Measurements from ENCODE around the gene BOC. TPM values are rescaled to one million over a fixed set of nuclear protein-coding genes. Genes with fewer than 3 reads are reported as not detected.

BOC gene
- total RNA-seq, 1 donor from 2014 or later, result 4.7 TPM

GRCh38 chr3:113238503-113238902 lies 27.1 kb downstream of the BOC start:
- Histone ChIP-seq H3K4me3 (ENCODE audit: low read depth, low read length) (no peak overlapping the region), H3K27me3 (ENCODE audit: control insufficient read depth, insufficient read depth, low read length) (no peaks in the 10 kb centered on the region), H3K36me3 (ENCODE audit: control insufficient read depth, insufficient read depth, low read length) (no peaks in the 10 kb centered on the region)
- TF ChIP-seq, protein P1, sequence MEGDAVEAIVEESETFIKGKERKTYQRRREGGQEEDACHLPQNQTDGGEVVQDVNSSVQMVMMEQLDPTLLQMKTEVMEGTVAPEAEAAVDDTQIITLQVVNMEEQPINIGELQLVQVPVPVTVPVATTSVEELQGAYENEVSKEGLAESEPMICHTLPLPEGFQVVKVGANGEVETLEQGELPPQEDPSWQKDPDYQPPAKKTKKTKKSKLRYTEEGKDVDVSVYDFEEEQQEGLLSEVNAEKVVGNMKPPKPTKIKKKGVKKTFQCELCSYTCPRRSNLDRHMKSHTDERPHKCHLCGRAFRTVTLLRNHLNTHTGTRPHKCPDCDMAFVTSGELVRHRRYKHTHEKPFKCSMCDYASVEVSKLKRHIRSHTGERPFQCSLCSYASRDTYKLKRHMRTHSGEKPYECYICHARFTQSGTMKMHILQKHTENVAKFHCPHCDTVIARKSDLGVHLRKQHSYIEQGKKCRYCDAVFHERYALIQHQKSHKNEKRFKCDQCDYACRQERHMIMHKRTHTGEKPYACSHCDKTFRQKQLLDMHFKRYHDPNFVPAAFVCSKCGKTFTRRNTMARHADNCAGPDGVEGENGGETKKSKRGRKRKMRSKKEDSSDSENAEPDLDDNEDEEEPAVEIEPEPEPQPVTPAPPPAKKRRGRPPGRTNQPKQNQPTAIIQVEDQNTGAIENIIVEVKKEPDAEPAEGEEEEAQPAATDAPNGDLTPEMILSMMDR (IDR thresholded peaks at IDR 0.05; ENCODE audit: insufficient read depth, low read length, poor library complexity, severe bottlenecking), result no peak
- no peak for DNase-seq (ENCODE audit: low read depth)

DNA sequence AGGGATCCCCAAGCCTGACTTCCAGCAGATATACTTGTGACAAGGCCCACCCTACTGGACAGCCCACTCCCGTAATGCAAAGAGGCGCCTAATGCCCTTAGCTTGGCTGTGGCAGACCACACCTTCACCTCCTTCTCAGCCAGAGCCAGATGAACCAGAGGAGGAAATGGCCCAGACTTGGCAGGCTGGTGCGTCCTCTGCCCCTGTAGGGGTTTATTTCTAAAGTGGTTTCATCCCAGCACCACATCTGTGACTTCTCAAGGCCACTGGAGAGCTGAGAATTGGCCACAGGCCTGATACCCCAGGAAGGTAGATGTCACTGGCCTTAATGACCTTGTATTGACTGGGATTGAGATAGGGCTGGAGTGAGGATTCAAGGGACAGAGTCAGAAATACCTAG lies 29.5 kb downstream of the BOC start:
- H3K36me3 ChIP-seq (ENCODE audit: control insufficient read depth, insufficient read depth, low read length), result no peaks in the 10 kb centered on the region
- no peak for DNase-seq (ENCODE audit: low read depth)
- H3K27me3 ChIP-seq (ENCODE audit: control insufficient read depth, insufficient read depth, low read length), result no peaks in the 10 kb centered on the region
- H3K4me3 ChIP-seq (ENCODE audit: low read depth, low read length), result no peak overlapping the region
- TF ChIP-seq, protein P1 (IDR thresholded peaks at IDR 0.05; ENCODE audit: insufficient read depth, low read length, poor library complexity, severe bottlenecking), result no peak

DNA sequence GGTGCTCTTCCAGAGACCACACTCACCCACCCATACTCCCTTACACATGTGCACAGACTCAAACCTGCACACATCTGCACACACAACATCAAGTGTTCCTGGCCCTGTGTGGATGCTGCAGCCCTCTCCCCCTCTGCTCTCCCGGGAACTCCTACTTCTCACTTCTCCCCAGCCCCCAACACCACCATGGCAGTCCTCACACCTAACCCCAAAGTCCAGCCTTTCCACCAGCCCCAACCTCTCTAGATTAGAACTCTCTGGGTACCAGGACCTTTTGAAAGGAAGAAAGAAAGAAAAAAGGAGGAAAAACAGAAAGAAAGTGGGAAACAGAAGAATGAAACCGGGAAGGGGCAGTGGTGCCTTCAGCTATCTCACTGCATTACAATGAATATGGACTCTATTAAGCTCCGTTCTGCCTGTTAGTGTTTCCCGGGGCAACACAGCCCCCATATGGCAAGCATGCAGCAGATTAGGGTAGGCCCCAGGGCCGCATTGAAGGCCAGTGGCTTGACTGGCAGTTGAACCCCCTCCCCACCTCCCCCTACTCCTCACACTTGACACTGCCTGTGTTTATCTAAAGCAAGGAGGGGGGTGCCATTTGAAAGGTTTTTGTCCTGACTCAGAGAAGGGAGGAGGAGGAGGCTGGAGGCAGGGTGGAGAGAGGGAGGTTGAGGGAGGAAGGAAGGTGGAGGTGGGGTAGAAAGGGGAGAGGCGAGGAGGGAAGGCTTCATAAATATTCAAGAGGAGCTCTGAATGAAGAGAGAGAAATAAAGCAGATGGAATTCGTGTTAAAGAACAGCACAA lies 30.1 kb downstream of the BOC start:
- no peak for DNase-seq (ENCODE audit: low read depth)
- H3K36me3 ChIP-seq (ENCODE audit: control insufficient read depth, insufficient read depth, low read length), result no peaks in the 10 kb centered on the region
- TF ChIP-seq, protein P1 (IDR thresholded peaks at IDR 0.05; ENCODE audit: insufficient read depth, low read length, poor library complexity, severe bottlenecking), result no peak
- H3K4me3 ChIP-seq (ENCODE audit: low read depth, low read length), result no peak overlapping the region
- H3K27me3 ChIP-seq (ENCODE audit: control insufficient read depth, insufficient read depth, low read length), result no peaks in the 10 kb centered on the region

- TF ChIP-seq, protein P1 (IDR thresholded peaks at IDR 0.05; ENCODE audit: insufficient read depth, low read length, poor library complexity, severe bottlenecking), result no peak
- Histone ChIP-seq H3K4me3 (ENCODE audit: low read depth, low read length) (no peak overlapping the region), H3K36me3 (ENCODE audit: control insufficient read depth, insufficient read depth, low read length) (no peaks in the 10 kb centered on the region), H3K27me3 (ENCODE audit: control insufficient read depth, insufficient read depth, low read length) (no peaks in the 10 kb centered on the region)
- no peak for DNase-seq (ENCODE audit: low read depth)
Measured at GRCh38 chr3:113242096-113242581, 30.8 kb downstream of the BOC start.

GRCh38 chr3:113243071-113243470 lies 31.7 kb downstream of the BOC start:
- TF ChIP-seq, protein P1 (IDR thresholded peaks at IDR 0.05; ENCODE audit: insufficient read depth, low read length, poor library complexity, severe bottlenecking), result no peak
- no peak overlapping the region for H3K4me3 ChIP-seq (ENCODE audit: low read depth, low read length)
- no peaks in the 10 kb centered on the region for H3K36me3 ChIP-seq (ENCODE audit: control insufficient read depth, insufficient read depth, low read length)
- no peaks in the 10 kb centered on the region for H3K27me3 ChIP-seq (ENCODE audit: control insufficient read depth, insufficient read depth, low read length)
- DNase-seq (ENCODE audit: low read depth), result no peak

DNA sequence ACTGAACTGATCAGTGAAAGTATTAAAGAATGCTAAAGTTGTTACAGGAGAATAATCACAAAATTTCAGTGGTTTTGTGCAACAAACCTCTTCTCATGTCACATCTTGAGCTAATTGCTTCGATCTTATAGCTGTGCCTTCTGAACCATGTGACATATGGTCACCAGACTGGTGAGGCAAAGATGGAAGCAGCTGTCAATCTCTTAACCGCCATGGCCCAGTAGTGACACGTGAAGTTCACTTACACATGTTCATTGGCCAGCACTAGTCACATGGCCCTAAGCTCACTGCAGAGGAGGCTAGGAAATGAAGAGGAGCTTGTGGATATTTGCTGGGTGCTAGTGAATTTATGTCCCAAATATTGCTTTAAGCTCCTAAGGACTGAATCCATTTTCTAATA lies 32.5 kb downstream of the BOC start:
- no peaks in the 10 kb centered on the region for H3K27me3 ChIP-seq (ENCODE audit: control insufficient read depth, insufficient read depth, low read length)
- H3K36me3 ChIP-seq (ENCODE audit: control insufficient read depth, insufficient read depth, low read length), result no peaks in the 10 kb centered on the region
- no peak for DNase-seq (ENCODE audit: low read depth)
- TF ChIP-seq, protein P1 (IDR thresholded peaks at IDR 0.05; ENCODE audit: insufficient read depth, low read length, poor library complexity, severe bottlenecking), result no peak
- no peak overlapping the region for H3K4me3 ChIP-seq (ENCODE audit: low read depth, low read length)

Measured in kidney epithelial cell (primary cell).